ENCODE data around the gene NR3C1.
A peak's percentile ranks its signal among the peaks of the same experiment; 100 is the strongest.

The NR3C1 gene

DNA sequence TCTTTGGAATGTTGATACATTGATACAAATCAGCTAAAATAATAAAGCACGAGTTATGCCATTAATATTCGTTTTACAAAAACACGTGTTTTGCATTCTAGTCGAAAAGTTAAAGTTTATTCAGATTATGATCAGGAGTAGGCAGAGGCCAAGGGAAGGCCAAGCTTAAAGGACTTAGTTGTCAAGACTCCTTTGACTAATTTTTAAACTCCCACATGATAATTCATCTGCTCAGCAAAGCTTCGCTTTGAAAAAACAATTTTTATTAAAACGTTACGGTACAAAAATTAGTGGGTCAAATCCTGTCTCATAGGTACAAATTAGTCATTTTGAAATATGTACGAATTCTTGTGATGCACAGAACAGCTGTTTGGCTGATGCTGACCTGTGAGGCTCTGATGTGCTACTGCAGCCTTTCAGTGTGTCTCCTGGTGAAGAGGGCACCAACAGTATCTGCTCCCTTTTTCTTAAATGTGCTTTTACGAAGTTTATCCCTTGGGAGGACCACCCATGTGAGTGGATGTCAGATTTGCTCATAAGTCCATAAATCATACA lies 23.0 kb upstream of the NR3C1 start:
- no peak for DNase-seq (ENCODE audit: low read depth in 2 of 3, low spot score in 1 of 3)

DNA sequence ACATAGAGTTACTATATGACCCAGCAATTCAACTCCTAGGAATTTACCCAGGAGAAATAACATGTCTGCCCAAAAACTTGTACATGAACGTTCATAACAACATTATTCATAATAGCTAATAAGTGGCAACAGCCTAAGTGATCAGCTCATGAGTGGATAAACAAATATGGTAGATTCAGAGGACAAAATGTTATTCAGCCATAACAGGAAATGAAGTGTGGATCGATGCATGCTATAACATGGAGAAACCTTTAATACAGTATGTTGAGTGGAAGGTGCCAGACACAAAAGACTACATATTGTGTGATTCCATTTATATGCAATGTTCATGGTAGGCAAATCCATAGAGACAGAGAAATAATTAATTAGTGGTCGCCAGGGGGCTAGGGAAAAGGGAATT lies 22.3 kb upstream of the NR3C1 start:
- DNase-seq (ENCODE audit: low read depth in 2 of 3, low spot score in 1 of 3), result no peak

DNA sequence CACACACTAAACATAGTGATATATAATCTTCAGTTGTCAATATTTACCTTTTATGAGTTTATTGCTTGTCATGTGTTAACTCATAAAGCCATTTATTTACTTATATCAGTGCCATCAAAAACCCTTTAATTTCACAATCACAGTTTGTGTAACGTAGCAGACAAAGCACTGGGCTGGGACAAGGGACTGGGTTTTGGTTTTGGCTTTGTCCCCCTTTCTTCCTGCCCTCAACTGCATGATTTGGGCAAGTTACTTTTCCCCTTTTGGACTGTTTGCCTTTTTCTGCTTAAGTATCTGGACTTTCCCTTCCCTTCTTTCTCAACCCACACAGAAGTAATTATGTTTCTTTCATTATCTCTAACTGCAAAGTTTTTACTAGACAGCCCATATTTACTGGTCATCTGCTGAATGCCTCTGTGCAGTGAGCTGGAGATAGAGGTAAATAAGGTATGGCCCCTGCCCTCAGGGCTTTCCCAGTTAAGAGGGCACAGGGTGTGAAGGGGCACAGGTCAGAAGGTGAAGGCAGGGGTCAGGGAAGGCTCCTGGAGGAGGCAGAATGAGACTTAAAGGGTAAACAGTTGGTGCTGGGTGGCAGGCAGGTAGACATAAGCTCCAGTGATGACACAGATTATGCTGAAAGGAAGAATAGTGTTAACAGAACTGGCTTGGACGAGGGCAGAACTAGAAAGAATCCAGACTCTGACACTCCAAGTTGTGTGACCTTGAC lies 14.8 kb upstream of the NR3C1 start:
- no peak for DNase-seq (ENCODE audit: low read depth in 2 of 3, low spot score in 1 of 3)

DNA sequence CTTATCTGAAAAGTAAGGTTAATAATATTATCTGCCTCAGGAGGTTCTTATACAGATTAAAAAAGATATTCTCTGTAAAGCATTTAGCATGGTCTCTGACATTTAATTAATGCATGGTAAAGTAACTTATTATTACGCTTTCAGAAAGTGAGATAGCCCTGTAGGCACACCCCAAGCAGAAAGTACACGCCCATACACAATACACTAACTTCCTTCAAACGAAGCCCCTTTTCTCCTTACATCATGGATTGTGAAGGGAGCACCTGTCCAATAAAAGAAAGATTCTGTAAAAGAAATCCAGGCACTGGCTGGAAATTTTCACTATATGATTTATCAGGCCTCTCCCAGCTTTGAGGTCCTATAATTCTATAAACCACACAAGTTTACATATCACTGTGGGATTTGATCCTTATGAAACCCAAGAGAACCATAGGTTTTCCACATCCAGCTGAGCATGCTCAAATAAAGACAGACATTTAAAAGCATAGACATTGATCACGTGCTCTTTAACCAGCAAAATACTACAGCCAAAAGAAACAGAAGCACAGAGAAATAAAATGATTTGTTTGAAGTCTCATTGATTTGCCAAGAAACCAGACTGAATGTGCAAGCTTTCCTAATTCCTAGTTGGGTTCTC lies 14.1 kb upstream of the NR3C1 start:
- DNase-seq (ENCODE audit: low read depth in 2 of 3, low spot score in 1 of 3), result no peak

DNA sequence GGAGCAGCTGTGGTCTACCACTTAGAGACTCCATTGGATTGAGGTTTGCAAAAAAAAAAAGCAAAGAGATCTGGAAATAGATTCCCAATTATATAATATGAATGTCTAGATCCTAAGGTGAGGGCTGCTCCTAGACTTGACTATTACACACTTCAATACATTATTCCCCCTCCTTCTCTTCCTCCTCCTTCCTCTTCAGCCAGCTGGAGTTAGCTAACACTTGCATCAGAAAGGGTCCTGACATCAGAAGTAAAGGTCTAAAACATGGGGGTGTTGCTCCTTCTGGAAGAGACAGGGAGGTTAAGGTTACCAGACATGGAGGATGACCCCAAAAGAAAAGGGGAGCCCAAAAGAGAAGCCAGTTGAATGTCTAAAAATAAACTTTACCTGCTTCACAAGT lies 12.9 kb upstream of the NR3C1 start:
- DNase-seq (ENCODE audit: low read depth in 2 of 3, low spot score in 1 of 3), result no peak

DNA sequence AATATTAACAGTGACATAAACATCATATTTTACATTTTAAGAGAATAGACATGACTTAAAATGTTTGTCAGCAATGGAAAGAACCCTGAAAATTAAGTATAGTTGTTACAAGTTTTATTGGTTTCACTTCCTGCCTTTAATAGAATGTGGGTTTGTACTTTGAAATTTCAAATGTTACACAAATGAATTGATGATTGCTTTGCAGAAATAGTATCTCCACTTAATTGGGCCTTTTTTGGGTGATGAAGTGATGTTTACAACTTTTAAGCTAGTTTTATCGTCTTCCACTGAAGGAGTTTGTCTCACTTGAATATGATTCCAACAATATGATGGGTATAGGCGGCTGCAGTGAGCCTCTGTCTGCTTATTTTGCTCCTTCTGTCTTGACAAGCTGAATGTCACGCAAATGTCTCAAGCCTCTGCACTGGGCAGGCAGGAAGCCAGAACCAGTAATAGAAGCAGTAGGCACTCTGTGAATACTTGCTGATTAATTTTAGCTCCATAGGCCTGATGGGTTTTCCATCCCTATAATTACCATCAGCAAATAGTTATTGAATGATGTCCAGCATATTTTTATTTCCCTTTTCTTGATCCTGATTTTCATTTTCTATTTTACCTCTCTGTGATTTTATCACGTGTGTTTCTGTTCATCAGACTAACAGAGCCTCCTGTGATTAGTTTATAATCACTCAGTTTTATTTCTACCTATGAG lies 10.6 kb upstream of the NR3C1 start:
- no peak for DNase-seq (ENCODE audit: low read depth in 2 of 3, low spot score in 1 of 3)

DNA sequence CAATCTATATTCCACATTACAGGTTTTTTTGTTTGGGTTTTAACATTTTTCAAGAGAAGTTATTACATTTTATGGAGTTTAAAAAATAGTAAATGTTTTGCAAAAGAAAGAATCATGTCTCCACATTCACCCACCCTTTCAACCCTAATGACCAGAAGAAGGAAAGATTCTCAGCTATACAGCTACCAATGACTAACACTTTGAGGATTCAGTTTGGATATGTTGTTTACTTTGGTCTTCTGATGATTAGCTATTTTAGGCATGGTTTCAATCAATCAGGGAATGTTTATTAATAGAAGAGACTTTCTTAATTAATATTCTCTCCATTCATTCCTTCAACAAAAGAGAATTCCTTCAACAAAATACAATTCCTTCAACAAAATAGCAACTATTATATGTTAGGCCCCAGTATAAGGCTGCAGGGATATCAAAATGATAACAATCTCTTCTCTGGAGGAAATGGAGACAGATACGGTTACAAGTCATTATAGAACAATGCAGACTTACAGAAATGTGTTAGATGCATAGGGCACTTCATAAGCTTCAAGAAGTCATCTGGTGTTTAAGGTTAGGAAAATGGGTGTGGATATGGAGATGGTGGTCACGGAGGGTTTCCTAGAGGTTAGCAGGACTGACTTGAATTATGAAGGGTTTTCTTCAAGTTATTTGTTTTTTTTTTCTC lies 9.3 kb upstream of the NR3C1 start:
- DNase-seq (ENCODE audit: low read depth in 2 of 3, low spot score in 1 of 3), result no peak

DNA sequence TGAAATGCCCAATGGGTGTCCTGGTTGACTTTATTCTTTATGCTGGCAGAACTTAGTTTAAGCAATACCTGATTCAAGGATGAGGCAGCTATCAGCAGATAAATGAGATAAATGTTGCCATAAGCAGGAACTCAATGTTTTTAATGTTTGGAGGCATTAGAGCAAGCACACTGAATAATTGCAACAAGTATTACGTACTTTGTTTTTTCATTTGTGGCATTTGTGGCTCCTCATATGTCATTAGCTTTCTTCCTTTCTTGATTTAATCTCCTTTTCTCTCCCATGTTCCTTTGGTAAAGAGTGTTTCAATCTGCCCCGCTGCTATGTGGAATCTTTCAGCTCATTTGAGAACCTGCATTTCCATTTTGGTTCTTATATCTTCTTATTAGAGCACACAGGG lies 6.4 kb upstream of the NR3C1 start:
- DNase-seq (ENCODE audit: low read depth in 2 of 3, low spot score in 1 of 3), result no peak

DNA sequence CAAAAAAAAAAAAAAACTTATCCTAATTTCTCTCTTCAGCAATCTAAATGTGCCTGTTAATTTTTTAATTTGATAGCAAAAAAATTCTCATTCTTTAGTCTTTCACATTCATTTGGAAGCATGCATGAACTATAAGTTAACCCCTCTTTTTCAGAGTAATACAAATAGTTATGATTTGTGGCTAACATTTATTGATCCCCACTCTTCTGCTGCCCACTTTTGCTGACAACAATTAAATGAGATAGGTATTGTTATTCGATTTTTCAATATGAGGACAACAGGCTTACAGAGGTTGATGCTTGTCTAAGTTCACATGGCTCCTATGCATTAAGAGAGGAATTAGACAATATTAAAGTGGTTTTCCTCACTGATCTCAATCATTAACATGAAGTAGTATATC lies 2.9 kb upstream of the NR3C1 start:
- no peak for DNase-seq (ENCODE audit: low read depth in 2 of 3, low spot score in 1 of 3)

DNA sequence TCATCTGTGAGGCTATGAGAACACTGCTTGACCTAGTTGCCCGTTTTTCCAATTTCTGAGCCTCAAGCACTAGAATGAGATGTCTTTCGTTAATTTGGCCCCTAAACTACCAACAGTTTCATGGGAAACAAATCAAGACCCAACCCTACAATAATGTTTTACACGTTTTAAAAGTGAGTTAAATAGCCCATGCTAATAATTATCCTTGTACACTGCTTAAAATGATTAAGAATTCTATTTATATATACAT lies 2.3 kb upstream of the NR3C1 start:
- DNase-seq (ENCODE audit: low read depth in 2 of 3, low spot score in 1 of 3), result no peak

DNA sequence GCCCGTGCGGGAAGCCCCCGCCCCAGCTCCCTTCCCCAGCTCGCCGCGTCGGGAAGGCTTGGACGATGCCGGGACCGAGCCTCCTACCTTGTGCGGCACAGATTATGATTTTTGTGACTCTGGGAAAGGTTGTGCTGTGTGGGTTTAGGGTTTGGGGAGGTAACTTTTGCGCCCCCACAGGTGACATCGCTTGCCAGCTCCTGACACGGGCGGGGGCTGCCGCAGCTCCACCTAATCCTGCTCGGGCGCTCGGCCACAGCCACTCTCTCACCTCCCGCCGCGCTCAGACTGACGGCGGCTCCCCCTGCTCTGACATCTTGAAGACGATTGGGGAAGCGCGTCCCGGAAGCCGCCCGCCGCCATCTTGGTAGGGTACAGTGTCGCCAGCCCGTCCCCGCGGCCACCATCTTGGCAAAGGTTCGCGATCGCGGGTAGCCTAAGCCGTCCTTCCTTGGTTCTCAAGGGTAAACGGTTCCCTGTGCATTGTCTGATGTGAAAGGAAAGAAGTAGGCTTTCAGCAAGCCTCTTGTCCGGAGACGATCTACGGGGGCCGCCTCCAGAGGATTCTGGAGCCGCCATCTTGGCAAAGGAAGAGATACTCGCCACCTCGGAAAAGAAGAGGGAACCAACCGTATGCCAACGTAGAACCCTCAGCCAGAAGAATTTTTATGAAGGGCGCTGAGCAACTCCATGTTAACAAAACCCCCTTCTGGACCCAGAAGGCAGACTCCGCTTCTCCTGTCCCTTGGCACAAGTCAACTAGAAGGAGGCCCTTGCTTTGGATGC lies 1.8 kb upstream of the NR3C1 start:
- peak; percentile 76 to 83 (median 79) for DNase-seq (ENCODE audit: low read depth in 2 of 3, low spot score in 1 of 3)

DNA sequence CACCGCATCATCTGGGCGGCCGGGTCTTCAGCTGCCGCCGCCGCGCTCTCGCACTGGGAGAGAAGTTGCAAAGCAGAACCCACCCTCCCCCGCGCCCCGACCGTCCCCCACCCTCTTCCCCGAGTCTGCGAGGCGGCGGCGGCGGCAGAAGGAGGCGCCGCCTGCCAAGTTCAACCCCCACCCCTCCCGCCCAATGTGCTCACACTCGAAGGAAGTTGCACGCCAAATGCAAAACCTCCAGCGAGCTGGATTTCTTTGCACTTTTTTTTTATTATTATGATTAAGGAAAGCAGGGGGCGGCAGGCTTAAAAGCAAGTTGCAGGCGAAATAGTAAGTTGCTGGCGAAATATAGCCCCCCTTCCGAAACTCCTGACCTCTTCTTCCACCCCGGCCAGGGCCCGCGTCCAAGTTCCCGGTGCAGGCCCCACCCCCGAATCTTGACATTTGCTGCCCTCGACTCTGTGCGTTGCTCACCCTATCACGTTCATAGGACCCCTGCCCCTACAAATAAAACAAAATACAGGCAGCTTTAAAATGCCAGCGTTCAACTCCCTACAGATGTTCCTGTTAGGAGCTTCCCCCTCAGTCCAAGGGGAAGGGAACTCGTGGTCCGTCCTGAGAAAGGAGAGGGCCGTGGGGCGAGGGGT lies 1.1 kb upstream of the NR3C1 start:
- peak; percentile 46 to 67 (median 55) for DNase-seq (ENCODE audit: low read depth in 2 of 3, low spot score in 1 of 3)

DNA sequence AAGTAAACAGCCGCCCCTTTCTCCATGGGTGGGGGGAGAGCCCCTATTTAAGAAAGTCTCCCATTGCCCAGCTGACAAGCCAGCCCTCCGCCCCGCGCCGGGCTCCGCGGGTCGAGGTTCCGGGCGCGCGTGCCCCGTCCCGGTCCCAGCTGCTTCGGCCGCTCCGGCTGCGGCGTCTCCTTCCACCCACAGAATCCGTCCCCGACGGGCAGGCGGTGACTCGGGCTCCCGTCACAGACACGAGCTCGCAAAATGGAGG lies 223 bp downstream of the NR3C1 start:
- no peak for DNase-seq (ENCODE audit: low read depth in 2 of 3, low spot score in 1 of 3)

DNA sequence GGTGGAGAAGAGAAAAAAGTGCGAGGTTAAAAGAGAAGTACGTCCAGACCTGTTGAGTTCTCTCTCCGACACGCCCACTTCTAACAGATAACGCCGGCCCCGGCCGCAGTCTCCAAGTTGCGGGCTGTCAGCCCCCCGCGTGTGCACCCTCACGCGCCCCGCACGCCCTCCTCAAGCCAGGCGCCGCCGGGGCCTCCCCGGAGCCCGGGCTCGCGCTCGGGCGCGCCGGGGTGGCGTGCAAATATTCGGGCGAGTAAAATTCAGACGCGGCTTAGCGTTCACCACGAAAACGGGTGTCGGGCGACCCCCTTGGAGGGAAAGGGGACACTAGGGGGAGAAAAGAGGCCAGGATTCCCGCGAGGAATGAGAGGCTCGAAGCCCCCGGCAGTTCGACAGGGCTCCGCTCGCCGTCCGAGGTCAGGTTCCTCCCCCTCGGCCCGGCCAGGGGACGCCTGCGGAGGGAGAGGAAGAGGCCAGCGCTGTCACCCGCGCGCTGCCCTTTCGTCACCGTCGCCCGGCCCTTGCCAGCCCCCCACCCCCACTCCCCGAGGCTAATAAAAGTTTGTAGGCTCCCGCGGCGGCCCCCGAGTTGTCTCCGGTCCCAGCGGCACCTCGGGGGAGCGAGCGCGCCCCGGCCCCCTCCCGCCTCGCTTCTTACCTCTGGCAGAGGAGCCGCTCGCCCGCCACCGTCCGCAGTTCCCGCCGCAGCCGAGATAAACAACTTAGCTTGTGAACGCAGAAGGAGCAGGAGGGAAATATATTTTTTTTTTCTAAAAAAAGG lies 743 bp downstream of the NR3C1 start:
- peak in 2 of 3 donors; percentile 25 to 39 for DNase-seq (ENCODE audit: low read depth in 2 of 3, low spot score in 1 of 3)

DNA sequence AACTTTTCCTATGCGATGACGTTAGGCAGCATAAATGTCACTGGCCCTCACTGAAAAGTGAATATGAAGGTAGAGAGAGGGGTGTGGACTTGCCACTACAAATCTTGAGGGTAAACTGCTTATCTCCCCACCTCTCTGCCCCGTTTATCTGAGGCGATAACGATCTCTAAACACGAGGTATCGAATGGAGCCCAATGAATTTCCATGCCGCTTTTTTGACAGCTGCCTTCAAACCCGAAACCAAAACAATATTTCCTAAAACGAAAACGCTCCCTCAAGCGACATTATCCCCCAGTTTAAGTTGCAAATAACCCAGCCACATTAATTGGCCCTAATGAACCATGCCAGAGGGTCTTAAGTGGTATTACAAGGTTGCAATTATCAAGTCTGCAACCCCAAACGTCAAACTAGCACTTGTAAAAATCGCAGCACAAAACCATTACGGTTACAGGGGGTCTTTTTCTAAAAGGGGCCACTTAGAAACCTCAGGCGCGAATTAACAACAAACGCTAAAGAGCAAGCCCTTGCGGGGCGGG lies 1.4 kb downstream of the NR3C1 start:
- DNase-seq (ENCODE audit: low read depth in 2 of 3, low spot score in 1 of 3), result no peak

DNA sequence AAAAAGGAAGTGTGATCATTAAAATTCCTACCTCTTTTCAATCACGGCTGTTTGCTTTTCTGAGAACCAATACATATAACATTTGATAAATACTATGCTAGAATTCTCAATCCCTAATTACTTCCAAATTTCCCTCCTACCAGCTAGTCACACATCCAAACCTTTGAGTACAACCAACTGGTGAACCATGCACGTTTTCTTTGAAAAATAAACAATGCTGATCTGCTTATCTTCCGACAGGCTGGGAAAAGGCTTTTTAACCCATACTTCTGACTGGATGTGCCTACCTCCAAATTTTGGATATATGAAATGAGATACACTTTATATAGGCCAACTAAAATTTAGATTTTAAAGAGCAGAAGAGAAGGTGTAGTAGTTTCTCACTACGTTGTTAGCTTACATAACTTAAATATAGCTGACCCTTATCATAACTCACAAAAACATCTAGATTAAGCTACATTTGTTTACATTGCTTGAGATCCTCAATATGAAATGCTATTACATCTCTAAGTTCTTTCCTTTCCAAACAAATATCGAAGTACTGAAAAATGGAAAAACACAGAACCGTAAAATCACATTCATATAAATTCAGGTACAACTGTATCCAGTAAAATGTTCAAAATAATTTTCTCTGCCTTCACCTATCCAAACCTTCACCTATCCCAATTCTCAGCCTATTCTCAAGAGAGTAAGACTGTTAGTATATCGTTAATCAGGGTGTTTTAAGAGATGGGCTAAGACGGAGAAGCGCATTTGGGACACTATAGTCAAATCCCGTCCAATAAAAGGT lies 2.1 kb downstream of the NR3C1 start:
- no peak for DNase-seq (ENCODE audit: low read depth in 2 of 3, low spot score in 1 of 3)

DNA sequence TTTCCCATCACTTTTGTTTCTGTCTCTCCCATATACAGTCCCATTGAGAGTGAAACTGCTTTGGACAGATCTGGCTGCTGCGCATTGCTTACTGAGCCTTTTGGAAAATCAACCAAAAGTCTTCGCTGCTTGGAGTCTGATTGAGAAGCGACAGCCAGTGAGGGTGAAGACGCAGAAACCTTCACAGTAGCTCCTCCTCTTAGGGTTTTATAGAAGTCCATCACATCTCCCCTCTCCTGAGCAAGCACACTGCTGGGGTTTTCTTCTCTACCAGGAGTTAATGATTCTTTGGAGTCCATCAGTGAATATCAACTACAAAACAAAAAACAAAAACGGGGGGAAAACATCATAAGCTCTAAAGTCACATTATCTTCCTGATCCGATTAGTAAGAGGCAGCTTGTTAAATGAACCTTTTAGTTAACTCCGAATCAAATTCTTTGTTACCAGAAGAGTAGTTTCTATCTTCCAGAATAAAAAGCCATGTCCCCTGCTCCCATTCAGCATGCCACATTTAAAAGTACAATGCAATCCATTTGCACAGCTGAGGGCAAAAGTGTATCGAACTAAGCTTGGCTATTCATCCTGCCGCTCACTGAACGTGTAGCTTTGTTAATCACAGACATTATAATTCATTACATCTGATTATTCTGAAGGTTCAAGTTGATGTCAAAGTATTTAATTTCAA lies 2.8 kb downstream of the NR3C1 start:
- DNase-seq (ENCODE audit: low read depth in 2 of 3, low spot score in 1 of 3), result no peak
